ENCODE results near the gene UBAC2.

UBAC2 gene

DNA sequence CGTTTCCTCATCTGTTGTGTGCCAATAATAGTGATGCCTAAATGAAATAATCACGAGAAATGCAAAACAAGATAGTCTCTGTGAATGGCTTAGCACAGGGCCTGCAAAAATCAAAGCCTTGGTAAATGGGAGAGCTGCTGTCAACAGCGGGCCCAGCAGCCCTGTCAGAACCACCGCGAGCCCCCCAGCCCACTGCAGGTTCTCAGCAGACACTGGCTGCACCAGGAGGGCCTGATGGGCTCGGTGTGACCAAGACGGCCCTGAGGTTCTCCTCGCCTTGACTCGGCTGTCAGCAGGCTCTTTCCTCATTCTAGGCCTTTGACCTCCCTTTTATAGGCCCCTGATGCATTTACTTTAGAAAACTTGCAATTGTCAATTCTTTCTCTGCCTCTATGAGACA, 197.4 kb downstream of the UBAC2 start:
- Histone ChIP-seq H3K9ac (ENCODE audit: low read depth, low read length) (no peak overlapping the region), H3K9me3 (ENCODE audit: insufficient read depth, low read length, severe bottlenecking) (no peaks in the 10 kb centered on the region), H3K27ac (ENCODE audit: low read length) (no peak overlapping the region), H3K27me3 (ENCODE audit: insufficient read depth, low read length, poor library complexity) (no peaks in the 10 kb centered on the region), H3K79me2 (ENCODE audit: insufficient read depth, low read length) (no peaks in the 10 kb centered on the region), H3K4me1 (ENCODE audit: insufficient read depth, low read length) (no peaks in the 10 kb centered on the region), H3K36me3 (ENCODE audit: insufficient read depth, low read length) (no peaks in the 10 kb centered on the region), H3K4me2 (ENCODE audit: insufficient read depth, low read length) (no peak overlapping the region), H3K4me3 (ENCODE audit: low read depth in 1 of 2, low read length in 2 of 2) (no peak overlapping the region), H4K20me1 (ENCODE audit: insufficient read depth, low read length) (no peaks in the 10 kb centered on the region), H2AFZ (ENCODE audit: low read depth, low read length) (no peak overlapping the region)
- TF ChIP-seq, protein P1, sequence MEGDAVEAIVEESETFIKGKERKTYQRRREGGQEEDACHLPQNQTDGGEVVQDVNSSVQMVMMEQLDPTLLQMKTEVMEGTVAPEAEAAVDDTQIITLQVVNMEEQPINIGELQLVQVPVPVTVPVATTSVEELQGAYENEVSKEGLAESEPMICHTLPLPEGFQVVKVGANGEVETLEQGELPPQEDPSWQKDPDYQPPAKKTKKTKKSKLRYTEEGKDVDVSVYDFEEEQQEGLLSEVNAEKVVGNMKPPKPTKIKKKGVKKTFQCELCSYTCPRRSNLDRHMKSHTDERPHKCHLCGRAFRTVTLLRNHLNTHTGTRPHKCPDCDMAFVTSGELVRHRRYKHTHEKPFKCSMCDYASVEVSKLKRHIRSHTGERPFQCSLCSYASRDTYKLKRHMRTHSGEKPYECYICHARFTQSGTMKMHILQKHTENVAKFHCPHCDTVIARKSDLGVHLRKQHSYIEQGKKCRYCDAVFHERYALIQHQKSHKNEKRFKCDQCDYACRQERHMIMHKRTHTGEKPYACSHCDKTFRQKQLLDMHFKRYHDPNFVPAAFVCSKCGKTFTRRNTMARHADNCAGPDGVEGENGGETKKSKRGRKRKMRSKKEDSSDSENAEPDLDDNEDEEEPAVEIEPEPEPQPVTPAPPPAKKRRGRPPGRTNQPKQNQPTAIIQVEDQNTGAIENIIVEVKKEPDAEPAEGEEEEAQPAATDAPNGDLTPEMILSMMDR (IDR thresholded peaks at IDR 0.05; ENCODE audit: borderline replicate concordance, extremely low read depth, low read length, poor library complexity, severe bottlenecking): no peak
- DNase-seq (no peak), ATAC-seq (ENCODE audit: insufficient read depth, low read depth) (no peak)

DNA sequence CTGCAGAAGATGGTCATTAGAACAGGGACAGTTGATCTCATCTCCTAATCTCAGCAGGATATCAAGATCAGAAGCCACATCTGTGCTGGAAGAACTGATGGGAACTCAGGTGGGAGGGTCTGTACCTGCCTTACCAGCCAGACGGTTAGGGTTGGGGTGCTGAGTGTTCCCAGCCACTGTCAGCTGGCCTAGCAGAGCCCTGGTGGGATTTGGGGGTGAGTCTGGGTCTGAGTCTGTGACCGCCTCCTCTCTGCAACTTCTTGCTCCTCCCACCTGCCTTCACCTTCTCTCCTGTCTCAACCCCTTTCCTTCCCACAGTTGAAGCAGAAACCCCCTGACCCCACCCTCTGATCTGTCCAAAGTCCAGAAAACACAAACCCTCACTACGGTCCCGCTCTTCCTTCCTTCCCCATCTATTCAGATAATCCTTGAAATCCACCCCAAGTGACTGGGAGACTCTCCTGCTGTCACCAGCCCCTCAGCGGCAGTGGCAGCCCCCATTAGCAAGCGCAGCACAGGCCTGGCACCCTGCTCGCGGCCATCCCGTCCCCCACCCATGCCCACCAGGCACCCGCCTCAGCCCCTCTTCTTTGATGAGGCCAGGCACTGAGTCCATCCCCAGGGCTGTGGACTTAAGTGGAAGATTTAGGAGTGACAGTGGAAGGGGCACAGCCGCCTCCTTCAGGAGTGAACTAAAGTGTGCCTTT, 198.4 kb downstream of the UBAC2 start:
- ATAC-seq (ENCODE audit: insufficient read depth, low read depth): no peak

DNA sequence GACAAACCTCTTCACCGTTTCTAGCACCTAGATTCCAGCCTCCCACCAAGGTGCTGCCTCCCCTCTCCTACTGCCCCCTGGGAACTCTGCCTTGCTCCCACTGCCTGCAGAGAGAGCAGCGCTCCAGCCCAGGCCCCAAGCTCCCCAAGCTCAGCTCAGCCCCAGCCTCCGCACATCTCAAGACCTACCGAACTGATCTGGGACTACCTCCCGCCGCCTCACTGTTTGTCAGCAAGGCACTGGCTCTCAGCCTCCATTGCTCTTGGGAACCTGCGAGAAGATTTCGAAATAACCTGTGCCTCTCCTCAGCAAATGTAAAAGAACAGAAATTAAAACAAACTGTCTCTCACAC, 198.9 kb downstream of the UBAC2 start:
- Histone ChIP-seq H2AFZ (ENCODE audit: low read depth, low read length) (no peak overlapping the region), H3K36me3 (ENCODE audit: insufficient read depth, low read length) (no peaks in the 10 kb centered on the region), H3K9me3 (ENCODE audit: insufficient read depth, low read length, severe bottlenecking) (no peaks in the 10 kb centered on the region), H4K20me1 (ENCODE audit: insufficient read depth, low read length) (no peaks in the 10 kb centered on the region), H3K9ac (ENCODE audit: low read depth, low read length) (no peak overlapping the region), H3K27me3 (ENCODE audit: insufficient read depth, low read length, poor library complexity) (no peaks in the 10 kb centered on the region), H3K4me1 (ENCODE audit: insufficient read depth, low read length) (no peaks in the 10 kb centered on the region), H3K4me2 (ENCODE audit: insufficient read depth, low read length) (no peak overlapping the region), H3K79me2 (ENCODE audit: insufficient read depth, low read length) (no peaks in the 10 kb centered on the region), H3K4me3 (ENCODE audit: low read depth in 1 of 2, low read length in 2 of 2) (no peak overlapping the region), H3K27ac (ENCODE audit: low read length) (no peak overlapping the region)
- ATAC-seq (ENCODE audit: insufficient read depth, low read depth): no peak
- TF ChIP-seq EZH2 (IDR thresholded peaks at IDR 0.05; ENCODE audit: borderline replicate concordance, low read depth, low read length, severe bottlenecking): no peak
- TF ChIP-seq, protein P1 (IDR thresholded peaks at IDR 0.05; ENCODE audit: borderline replicate concordance, extremely low read depth, low read length, poor library complexity, severe bottlenecking): no peak
- DNase-seq: no peak

More for the DNA sequence above, 198.4 kb downstream of the UBAC2 start:
- Histone ChIP-seq H3K79me2 (ENCODE audit: insufficient read depth, low read length) (no peaks in the 10 kb centered on the region), H4K20me1 (ENCODE audit: insufficient read depth, low read length) (no peaks in the 10 kb centered on the region), H3K36me3 (ENCODE audit: insufficient read depth, low read length) (no peaks in the 10 kb centered on the region), H3K4me3 (ENCODE audit: low read depth in 1 of 2, low read length in 2 of 2) (no peak overlapping the region), H3K4me1 (ENCODE audit: insufficient read depth, low read length) (no peaks in the 10 kb centered on the region), H3K9ac (ENCODE audit: low read depth, low read length) (no peak overlapping the region), H3K4me2 (ENCODE audit: insufficient read depth, low read length) (no peak overlapping the region), H3K27me3 (ENCODE audit: insufficient read depth, low read length, poor library complexity) (no peaks in the 10 kb centered on the region), H3K9me3 (ENCODE audit: insufficient read depth, low read length, severe bottlenecking) (no peaks in the 10 kb centered on the region), H3K27ac (ENCODE audit: low read length) (no peak overlapping the region), H2AFZ (ENCODE audit: low read depth, low read length) (no peak overlapping the region)
- TF ChIP-seq, protein P1 (IDR thresholded peaks at IDR 0.05; ENCODE audit: borderline replicate concordance, extremely low read depth, low read length, poor library complexity, severe bottlenecking): no peak
- TF ChIP-seq EZH2 (IDR thresholded peaks at IDR 0.05; ENCODE audit: borderline replicate concordance, low read depth, low read length, severe bottlenecking): no peak
- no peak for DNase-seq

Measured in DND-41 (cell line).